Activated CD4-positive, CD25-positive, alpha-beta regulatory T cell (primary cell): ENCODE results near the gene FKBP14.
A peak's percentile ranks its signal among the peaks of the same experiment; 100 is the strongest.

Experiments used
- DNase-seq, 4 experiments: peaks; one replicate each; lab custom pipeline; 2025; lab: John Stamatoyannopoulos, UW

Gene FKBP14, protein sequence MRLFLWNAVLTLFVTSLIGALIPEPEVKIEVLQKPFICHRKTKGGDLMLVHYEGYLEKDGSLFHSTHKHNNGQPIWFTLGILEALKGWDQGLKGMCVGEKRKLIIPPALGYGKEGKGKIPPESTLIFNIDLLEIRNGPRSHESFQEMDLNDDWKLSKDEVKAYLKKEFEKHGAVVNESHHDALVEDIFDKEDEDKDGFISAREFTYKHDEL

DNA sequence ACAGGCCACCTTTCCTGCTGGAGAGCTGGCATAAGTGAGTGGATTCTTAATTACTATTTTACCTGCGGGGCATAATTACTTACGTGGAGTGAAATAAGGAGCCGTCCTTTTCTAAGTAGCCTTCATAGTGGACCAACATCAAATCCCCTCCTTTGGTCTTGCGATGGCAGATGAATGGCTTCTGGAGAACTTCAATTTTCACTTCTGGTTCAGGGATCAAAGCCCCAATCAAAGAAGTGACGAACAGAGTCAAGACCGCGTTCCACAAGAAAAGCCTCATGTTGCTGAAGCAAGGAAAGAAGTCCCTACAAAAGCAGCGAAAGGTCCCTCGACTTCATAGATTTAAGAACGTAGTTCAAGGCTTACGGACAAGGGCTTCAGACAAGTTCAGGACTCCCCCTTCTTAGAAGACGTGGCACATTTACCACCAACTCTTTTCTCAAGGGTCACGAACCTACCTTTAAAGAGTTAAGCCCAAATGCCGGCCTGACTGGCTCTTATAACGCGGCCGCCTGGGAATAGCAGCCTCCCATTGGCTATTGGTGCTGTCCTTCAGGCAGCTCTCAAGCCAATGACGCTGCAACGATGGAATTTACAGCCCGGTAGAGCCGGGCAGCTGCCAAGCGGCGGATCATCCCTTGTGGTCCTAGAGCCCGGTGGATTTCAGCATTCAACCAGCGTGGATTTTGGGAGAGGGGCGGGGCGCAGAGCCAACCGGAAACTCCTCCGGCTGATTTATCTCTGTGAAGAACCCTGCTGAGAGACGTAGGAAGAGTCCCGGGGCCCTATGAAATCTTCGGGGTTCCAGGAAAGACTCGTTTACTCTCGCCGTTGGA is at the start of gene FKBP14:
TSS of gene FKBP14 (minus strand) at position 474 of the 836 bp plus-strand sequence. CDS start at position 280, 194 bp downstream.
- DNase-seq = peak; percentile 69 to 82 (median 78)

DNA sequence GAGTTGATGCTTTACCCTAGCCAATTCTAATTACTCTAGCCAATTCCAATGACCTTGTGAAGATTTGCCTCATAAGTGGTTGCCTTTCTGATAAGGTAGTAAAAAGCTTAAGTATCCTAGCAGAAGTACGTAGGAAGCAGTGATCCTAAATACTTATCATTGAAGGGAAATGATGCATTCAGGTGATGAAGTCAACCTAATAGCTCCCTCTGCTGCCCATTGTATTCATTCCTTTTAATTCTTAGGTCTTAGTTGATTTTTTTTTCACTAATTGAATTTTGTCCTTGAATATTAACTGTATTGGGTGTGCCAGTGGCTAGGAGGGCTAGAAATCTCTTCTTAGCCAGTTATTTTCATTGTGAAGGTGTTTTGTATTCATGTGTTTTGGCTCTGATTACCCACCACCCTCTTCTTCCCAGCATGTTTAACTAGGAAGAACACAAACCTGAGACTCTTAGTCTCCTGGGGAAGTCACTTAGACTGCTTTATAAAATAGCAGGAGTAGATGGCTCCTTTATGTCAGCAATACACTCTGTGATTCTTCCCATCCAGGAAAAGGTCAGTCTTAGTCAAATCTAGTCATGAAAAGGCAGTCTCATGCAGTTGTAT is 48.0 kb upstream of the FKBP14 start:
- no peak for DNase-seq

DNA sequence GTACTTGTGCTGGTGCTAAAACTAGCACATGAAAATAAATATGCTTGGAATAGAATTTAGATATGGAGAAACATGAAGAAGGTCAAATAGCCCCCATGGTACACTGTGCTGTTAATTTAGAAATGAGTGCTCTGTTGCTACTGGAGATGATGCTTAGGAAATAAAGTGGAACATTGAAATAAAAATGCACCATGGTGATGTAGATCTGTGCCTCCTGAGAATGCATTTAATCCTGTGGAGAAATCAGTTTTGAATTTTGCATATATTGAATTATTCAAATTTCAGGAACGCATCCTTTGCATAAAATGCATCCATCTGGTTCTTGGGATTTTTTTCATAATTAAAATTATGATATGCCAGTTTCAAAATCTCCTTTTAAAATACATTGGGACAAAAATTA is 46.2 kb upstream of the FKBP14 start:
- DNase-seq = no peak

DNA sequence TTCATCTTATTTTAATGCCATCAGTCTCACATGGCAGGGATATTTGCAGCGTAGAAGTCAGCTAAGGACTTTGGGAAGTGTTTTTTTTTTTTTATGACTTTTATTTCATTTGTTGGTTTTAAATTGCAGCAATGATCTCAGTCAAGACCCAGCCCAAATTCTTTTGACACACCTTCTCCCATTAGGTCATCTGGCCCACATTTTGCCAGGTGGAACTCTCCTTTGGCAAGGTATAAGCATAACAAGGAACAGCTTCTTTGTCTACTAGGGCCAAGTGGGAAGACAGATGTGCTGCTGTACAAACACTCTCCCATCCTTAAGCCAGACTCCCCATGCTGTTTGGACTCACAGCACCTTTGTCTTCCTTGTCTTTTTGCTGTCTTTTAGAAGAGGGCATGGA is 43.5 kb upstream of the FKBP14 start:
- DNase-seq = no peak

DNA sequence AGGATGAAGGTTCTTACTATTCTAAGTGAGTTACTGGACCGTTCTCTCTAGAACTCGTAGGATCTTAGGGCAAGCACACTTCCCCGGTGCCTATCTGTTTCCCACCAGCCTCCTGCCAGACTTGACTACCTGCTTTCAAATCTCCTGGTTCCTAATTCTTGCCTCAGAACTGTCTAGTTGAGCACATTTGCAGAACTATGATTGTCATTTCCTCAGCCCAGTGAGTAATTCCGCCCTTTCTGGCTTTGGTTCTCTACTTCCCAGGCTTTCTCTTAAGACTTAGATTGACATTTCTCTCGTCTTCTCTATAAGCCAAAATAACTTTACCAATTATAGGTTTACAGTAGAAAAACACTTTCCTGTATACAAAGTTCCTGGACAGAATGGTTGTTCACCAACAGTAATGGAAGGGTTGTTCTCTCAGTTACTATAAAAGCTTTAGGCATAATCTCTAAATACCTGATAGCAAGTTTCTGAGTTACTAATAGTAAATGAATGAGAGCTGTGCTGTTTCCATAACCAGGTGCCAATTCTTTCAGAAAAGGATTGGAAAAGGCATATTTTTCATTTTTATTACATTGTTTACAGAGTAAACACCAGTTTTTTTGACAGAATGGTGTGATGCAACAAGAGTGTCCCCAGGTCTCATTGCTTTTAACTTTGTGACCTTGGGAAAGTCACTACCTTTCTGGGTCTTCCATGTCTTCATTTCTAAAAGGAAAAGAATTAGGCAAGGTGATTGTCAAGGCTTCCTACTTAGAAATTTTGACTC is 42.8 kb upstream of the FKBP14 start:
- DNase-seq = no peak

DNA sequence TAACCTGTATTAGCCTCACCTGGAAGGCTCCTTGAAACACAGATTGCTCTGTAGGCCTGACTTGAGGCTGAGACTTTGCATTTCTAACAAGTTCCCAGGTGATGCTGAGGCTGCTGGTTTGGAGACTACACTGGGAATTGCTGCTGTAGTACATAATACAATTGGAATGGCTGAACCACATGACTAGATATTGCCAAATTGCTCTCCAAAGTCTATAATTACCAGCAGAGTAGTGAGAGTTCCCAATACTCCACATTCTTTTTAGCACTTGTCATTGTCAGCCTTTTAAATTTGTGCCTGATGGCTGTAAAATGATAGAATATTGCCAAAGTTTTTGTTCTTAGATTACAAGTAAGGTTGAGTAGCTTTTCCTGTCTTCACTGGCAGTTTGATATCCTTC is 41.6 kb upstream of the FKBP14 start:
- DNase-seq = no peak

DNA sequence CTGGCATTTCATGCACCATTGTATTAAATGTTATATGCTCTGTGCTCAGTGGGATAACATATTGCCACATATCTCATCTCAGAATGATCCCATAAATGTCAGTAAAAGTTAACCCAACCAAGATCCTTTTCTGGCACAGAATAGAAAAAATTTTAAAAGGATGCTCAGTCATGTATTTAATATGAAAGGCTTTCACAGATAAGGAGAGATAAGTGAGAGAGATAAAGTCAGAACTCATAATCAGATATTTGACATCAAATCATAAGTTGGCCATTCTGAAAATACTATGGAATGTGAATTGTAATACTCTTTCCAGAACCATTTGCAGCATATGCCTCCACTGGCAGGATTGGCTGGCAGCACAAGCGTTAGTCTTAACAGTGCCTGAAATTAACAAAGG is 40.2 kb upstream of the FKBP14 start:
- DNase-seq = no peak

DNA sequence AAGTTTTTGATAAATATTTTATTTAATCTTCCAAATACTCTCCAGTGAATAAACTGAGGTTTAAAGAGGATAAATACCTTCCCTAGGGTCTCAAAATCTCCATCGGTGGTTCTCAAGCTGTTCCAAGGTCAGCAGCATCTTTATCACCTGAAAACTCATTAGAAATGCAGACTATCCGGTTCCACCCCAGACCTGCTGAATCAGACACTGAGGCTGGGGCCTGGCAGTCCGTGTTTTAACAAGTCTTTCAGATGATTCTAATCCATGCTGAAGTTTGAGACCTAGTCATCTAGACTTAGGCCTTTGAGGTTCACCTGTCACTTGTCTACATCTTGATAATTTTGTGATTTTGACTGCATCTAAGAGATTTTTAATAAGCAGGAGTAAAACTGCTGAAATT is 39.2 kb upstream of the FKBP14 start:
- DNase-seq = no peak

DNA sequence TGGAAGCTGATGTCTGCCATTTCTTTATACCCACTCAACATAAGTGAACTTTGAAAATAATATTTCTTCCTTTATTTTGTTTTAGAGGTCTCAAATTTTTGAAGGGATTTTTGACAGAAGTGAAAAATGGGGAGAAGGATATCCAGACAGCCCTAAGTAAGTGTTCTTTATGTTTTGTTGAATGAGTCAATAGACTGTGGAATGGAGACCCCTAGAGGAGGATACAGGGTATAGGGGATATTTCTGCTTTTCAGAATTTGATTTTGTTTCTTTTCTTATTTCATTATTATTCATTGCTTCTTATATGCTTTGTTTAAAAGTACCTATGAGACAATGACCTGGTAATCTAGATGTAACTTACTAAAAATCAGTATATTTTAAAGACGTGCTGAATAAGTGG is 36.1 kb upstream of the FKBP14 start:
- DNase-seq = no peak

DNA sequence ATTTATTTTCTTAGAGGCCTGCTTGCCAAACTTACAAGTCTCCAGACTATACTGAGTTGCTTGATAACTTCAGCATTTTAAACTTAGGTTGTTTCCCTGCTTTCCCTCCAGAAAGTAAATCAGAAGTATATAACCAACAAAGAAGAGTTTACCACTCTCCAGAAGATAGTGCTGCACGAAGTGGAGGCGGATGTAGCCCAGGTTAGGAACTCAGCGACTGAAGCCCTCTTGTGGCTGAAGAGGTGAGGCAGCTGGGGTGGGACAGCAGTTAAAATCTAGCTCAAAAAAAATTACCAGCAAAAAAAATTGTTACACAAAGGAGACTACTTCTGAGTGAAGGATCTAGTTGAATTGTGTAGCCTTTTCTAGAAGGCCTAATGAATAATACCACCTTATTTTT is 35.3 kb upstream of the FKBP14 start:
- DNase-seq = peak in 2 of 4 experiments; percentile 9 to 11

DNA sequence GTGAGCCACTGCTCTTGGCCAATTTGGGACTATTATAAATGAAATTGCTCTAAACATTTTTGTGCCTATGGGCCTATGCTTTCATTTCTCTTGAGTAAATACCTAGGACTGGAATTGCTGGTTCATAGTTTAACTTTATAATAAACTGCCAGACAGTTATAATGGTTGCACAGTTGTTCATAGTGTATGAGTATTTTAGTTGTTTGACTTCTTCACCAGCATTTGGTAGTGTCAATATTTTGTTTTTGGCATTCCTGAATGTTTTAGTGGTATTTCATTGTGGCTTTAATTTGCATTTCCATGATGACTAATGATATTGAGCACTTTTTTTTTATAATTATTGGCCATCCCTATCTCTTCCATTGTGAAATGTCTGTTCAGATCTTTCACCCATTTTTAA is 31.2 kb upstream of the FKBP14 start:
- DNase-seq = no peak

DNA sequence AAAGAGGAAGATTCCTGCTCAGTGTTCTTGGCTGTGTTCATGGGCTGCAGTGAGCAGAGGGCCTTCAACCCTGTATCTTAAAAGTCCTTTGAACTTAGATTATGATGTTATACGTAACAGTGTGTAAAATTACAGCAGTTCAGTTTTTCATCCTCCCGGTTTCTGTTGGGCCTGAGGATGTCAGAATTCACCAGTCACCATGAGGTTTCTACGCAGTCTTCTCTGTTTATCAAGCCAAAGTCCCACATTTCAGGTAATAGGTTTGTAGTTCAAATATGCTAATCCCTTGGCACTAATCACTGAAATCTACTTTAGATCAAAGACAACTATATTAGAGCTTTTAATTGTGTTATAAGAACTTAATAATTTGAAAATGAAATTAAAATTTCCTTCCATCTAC is 26.6 kb upstream of the FKBP14 start:
- DNase-seq = no peak

DNA sequence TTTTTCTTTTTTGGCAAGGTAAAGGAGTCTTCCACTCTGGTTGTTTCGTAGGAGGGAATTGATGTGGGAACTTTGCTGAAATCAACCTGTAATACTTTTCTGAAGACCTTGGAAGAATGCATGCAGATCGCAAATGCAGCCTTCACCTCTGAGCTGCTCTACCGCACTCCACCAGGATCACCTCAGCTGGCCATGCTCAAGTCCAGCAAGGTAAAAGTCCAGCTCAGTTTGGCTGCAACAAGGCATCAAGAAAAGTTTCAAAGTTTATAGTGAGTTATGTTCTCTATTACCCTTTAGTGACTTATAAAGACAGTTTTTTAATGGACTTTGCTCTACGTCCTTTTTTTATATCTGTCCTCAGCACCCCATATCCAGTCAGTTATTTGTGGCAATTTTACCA is 22.7 kb upstream of the FKBP14 start:
- DNase-seq = no peak

DNA sequence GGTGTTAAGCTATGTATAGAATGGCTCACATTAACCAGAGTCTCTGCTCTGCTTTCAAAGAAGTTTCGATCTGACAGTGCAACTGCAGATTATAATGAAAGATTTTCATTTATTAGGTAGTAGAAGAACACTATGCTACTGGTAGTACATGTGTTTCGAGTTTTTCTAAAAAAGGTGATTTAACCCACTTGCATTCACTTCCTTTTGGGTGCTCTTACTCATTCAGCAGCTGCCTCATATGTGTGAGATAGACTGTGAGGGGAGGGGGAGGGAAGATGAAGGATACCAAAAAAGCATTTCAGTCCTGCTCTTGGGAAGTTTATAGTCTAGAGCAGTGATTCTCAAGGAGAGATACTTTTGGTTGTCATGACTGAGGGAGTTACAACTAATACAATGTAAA is 22.1 kb upstream of the FKBP14 start:
- no peak for DNase-seq

DNA sequence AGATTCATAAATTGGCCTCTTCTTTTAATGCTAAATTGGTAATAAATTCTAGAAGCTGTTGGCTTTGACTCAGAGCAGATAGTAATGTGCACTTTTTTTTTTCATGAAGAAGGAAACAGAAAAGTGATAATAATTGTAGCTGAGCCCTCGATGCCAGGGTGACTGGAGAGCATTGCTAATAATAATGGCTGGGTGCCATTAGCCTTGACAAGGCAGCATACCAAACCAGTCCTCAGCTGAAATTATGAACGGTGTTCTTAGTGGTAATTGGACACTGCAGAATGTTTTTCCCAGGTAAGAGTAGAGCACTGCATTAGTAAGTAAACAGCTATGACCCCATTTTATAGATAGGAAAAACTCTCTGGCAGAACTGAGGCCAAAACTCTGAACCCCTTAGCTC is 20.6 kb upstream of the FKBP14 start:
- no peak for DNase-seq

DNA sequence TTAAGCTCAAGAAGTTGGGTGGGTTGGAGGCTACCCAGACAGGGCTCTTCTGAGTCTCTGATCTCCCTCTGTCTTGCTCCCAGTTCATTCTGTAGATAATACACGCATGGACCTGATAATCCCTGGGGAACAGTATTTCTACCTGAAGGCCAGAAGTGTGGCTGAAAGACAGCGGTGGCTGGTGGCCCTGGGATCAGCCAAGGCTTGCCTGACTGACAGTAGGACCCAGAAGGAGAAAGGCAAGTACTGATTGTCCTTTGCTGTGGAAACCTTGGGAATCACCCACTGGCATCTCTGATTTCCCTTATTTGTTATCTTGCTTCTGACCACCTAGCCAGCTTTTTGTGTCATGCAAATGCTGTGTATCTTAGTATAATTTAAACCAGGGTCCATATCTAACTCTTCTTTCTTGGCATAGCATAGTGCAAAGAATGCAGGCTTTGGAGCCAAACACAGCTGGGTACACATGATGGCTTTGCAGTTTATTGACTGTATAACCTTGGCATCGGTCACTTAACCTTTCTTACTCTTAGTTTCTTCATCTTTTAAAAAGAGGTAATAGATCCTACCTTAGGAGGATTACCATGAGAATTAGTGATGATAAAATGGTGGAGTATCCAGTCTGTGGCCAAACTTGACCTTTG is 19.7 kb upstream of the FKBP14 start:
- DNase-seq = no peak

DNA sequence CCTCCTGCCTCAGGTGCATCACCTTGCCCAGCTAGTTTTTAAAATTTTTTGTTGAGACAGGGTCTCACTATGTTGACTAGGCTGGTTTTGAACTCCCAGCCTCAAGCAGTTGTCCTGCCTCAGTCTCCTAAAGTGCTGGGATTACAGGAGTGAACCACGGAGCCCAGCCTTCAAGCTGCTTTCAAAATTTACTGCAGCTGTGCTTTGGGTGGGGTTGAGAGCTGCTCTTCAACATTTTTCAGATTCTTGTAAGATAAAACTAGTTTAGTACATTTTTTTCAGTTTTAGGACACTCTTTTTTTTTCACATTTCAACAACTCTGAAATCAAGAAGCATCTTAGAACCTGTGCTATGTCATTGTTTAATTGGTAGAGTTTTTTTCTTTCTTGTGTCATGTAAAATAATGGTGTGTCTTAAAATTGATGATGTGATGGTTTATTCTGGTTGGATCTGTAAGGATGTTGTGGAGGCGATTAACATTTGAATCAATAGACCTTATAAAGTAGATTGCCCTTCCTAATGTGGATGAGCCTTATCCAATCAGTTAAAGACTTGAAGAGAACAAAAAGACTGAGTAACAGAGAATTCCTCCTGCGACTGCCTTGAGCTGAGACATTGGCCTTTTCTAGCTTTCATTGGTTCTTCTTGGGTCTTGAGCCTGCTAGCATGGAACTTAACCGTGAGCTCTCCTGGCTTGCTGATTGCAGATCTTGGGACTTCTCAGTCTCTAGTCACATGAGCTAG is 15.2 kb upstream of the FKBP14 start:
- no peak for DNase-seq

DNA sequence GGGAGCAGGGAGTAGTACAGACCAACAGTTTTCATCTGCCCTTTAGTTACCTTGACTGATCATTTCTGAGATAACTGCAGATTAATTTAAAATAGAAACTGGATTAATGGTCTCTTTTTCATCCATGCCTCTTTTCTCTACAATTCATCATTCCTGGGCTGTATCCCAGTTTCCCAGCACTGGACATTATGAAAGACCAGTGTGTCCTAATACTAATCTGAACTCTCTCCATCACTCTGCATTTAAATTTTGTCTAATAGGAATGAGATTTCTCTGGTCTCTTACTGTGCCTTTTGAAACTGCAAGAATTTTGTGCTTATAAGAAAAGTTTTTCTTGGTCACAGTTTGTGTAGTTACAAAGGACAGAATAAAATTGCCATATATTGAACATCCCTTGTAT is 14.4 kb upstream of the FKBP14 start:
- no peak for DNase-seq

DNA sequence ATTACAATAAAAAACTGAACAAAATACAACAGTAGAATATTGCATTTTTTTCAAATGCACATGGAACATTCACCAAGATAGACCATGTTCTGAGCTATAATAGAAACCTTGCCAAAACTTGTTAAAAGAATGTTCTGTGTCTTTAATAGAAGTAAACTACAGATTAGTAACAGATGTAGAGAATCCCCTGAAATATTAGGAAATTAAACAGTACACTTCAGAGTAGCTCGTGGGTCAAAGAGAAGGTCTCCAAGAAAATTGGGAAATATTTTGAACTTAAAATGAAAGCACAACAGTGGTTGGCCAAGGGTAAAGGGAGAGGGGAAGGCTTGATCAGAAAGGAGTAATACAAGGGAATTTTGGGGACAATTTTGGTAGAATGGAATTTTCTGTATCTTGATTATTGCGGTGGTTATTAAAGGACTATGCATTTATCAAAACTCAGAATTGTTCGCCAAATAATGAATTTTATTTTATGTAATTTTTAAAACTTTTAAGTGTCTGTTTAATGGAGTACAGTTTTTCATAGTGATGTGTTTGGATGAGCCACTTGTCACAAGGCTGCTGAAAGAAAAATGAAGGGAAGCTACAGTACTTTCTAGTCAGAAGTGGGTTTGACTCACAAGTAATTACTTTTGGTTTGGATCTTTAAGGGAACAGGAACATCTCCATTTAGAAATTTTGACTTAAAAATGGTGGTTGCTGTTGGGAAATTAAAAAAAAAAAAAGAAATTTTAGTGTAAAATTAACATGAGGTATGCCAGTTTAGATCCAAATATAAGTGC is 11.9 kb upstream of the FKBP14 start:
- DNase-seq = no peak

DNA sequence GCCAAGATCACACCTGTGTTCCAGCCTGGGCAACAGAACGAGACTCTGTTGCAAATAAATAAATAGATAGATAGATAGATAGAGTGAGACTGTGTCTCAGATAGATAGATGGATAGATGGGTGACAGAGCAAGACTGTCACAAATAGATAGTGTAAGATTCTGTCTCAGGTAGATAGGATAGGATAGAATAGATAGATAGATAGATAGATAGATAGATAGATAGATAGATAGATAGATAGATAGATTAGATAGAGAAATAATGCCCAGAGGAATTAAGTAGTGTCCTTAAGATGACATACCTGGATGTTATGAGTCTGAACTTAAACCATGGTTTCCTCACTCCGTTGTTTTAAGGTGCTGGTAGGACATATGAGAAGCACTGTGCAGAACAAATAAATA is 9.7 kb upstream of the FKBP14 start:
- DNase-seq = no peak

DNA sequence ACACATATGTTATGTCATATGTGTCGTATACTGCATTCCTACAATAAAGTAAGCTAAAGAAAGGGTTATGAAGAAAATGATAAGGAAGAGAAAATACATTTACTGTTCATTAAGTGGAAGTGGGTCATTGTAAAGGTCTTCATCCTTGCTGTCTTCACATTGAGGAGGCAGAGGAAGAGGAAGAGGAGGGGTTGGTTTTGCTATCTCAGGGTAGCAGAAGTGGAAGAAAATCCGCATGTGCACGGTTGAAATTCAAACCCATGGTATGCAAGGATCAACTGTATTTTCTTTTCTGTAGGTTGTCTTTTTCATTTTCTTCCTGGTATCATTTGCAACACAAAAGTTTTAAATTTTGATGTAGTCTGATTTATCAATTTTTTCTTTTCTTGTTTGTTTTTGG is 8.0 kb upstream of the FKBP14 start:
- no peak for DNase-seq
